Adipose tissue (tissue), 3 donors: ENCODE measurements around the gene DNAJB8. TPM values are rescaled to one million over a fixed set of nuclear protein-coding genes. Genes with fewer than 3 reads are reported as not detected.

Source experiments
- H3K27ac ChIP-seq: one replicate; pipeline ENCODE4 v1.5.1; 2013; ENCODE audit warnings: low read depth, low read length
- WGBS, 3 donors: extraction: QIAGEN DNeasy Blood & Tissue Kit; methylation state at CpG; one replicate each; pipeline ENCODE4 v1.1.7; 2013; 5-methylcytosine and 5-hydroxymethylcytosine counted together
- polyA plus RNA-seq, 3 donors: library from polyadenylated mRNA; stranded (reverse); fragments of 200-250 nt; gene quantifications; one replicate each; pipeline ENCODE4 v1.2.3, GENCODE V29; 2013
- donor health status: healthy with polysubstance abuse.
- donor health status: Bipolar disorder and iron deficiency.
- donor health status: healthy.

The DNAJB8 gene
- polyA plus RNA-seq, 3 donors = not detected

DNA sequence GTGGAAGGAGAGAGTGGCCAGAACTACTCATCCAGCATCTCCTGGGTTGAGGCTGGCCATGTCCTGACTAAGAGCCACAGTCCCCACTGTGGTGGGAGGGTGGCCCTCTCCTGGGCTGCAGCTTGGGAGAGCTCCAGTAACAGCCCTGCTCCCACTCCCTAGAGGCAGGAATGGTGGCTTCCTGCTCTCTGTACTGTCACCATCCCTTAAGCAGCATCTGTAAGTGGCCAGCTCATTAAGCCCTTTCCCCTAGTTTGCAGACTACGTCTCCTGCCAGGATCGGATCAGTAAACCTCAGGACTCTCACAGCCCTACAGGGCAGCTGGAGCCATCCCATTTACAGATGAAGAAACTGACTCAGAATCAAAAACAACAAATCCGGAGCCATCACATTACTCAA is 30.5 kb downstream of the DNAJB8 start:
- WGBS, 3 donors = 62 to 91% (median 77%) methylated on average over 3 of the region's 3 CpGs
- H3K27ac ChIP-seq = no peak overlapping the region

DNA sequence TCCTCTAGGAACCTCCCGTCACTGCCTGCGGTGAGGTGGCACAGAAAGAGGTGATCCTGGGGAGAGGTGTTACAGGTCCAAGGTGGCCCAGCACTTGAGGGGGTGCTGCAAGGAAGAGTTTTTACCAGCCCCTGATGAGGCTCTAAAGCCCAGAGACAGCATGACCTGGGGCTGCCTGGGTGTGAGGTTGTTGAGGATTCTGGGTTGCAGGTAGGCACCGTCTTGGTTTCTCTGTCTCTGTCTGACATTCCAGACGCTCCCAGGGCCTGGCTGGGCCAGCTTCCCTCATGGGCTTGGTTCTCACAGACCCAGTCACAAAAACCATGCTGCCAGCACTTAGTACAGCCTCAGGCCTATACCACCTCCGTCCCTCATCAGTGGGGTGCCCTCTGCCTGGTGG is 31.1 kb downstream of the DNAJB8 start:
- WGBS, 3 donors = 88 to 96% (median 90%) methylated on average over 5 of the region's 5 CpGs
- no peak overlapping the region for H3K27ac ChIP-seq

DNA sequence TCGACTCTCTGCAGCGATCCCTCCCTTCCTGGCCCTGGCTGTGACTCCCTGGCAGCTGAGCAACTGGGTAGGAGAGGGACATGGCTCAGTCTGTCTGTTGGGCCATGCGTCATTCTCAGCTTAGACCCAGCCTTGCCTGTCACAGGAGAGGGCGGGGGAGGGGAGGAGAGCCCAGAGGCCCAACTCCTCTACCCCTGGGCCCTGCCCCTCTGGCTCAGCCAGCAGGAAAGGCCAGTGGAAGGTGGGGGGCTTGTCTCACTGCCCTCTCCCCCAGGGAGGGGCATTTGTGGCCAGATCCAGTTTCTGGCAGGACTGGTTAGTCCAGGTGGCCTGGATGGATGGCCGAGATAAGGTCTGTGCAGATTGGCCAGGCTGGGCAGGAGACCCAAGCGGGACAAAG is 31.6 kb downstream of the DNAJB8 start:
- no peak overlapping the region for H3K27ac ChIP-seq
- WGBS, 3 donors = 45 to 93% (median 77%) methylated on average over 6 of the region's 6 CpGs

DNA sequence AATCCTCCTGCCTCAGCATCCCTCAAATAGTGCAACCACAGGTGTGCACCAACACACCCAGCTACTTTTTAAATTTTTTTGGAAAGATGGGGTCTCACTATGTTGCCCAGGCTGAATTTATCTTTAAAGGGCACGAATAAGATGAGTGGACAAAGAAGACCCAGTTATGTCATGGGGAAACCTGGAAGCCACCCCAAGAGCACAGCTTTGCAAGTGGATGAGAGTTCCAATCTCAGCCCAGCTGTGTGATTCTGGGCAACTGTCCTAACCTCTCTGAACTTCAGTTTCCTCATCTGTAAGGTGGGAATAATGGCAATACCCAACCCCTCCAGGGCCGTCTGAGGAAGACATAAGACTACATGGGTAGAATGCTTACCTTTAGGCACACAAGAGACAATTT is 32.2 kb downstream of the DNAJB8 start:
- H3K27ac ChIP-seq = no peak overlapping the region
- 88 to 94% (median 91%) methylated on average over 2 of the region's 2 CpGs for WGBS, 3 donors

DNA sequence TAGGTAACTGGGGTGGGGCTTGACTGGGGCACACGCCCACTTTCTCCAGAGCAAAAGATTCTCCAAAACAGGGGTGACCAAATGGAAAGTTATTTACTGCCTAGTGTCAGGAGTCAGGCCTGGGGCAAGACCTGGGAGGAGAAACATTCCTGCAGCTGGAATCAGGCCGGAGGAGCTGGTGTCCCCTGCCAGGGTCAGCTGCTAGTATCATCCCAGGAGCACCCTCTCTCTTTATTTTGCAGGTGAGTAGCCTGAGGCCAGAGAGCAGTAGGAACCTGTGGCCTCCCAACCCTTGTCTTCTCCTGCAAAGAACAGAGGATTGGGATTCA is 32.9 kb downstream of the DNAJB8 start:
- 61 to 80% (median 68%) methylated on average over 2 of the region's 2 CpGs for WGBS, 3 donors

DNA sequence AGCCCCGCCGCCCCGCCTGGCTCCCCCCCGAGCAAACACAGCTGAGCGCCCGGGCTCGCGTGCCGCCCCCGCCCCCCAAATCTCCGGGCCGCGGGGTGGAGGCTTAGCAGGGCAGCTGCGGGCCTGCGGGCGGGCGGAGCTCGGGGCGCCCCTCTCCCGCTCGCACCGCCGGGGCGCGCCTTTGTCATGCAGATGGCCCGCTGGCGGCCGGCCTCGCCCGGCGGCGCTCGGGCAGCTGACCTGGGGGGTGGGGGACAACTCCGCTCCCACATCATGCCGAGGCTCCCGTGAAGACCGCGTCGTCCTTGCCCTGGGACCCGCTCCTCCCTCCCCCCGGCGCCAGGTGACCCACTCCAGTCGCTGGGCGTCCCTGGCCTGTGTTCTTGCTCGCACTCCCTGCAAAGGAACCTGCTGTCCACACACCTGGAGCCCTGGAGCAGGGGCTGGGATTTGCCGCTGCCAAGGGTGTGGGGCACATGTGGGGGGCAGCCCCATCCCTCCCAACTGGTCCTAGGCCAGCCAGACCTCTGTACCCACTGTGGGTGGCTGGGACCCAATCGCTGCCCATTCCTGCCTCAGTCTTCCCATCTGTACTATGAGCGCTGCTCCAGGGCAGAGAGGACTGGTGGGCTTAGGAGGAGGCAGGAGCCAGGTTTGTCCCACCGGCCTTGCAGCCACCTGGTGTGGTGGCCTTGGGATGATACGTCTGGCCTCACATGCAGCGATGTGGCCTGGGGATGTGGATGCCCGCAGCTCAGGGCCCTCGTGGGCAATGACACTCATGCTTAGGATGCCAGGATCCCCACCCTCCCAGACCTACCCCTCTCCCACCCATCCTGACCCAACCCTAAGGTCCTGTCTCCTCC is 33.5 kb downstream of the DNAJB8 start:
- no peak overlapping the region for H3K27ac ChIP-seq
- 15 to 27% (median 18%) methylated on average over 28 to 53 of the region's 53 CpGs for whole genome bisulfite sequencing, 3 donors

More for the DNA sequence above, 32.9 kb downstream of the DNAJB8 start:
- no peak overlapping the region for H3K27ac ChIP-seq

DNA sequence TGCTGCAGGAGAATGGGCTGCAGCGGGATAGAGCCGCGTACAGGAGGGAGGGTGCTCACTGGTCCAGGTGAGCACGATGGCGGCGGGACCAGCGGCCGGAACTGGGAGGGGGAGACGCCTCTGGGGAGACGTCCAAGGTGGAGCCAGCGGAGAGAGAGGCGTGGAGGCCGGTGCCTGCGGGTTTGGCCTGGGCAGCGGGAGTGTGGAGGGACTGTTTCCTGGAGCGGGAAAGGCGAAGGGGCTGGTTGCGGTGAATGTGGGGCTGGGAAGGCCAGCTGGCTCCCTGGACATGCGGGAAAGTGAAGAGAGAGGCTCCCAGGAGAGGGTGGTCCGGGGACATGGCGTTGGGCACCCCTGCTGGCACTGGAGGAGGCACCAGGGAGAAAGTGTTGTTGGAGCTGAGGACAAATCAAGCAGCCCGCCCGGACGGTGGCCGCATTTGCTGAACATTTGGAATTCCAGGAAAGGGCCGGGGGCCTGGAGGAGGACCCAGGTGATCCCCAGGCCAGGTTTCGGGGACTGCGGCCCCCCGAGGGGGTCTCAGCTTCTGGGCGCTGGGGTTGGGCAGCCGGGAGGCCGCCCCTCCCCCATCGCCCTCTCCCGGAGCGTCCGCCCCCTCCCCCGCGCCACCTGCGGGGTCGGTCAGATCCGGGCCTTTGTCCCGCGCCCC is 34.3 kb downstream of the DNAJB8 start:
- no peak overlapping the region for H3K27ac ChIP-seq
- WGBS, 3 donors = 8 to 21% (median 12%) methylated on average over 29 to 43 of the region's 43 CpGs

DNA sequence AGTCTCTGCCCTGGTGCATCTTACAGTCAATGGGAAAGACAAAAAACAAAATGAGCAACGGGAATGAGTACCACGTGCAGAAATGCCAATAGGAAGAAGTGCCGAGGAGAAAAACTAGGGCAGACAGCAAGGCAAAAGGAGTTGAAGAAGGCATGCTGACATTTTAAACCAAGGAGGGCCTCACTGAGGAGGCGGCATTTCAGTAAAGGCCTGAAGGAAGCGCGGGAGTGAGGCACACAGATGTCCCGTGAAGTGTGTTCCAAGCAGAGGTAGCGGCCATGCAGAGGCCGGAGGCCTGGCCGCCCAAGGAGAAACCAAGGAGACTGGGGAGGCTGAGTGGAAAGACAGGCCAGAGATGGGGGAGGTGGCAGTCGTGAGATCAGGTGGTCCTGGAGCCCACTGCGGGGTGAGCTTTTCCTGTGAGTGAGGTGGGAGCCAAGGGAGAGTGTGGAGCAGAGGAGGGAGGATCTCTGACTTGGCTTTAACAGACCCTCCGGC is 34.8 kb downstream of the DNAJB8 start:
- H3K27ac ChIP-seq = no peak overlapping the region
- WGBS, 3 donors = 71 to 82% (median 73%) methylated on average over 13 of the region's 13 CpGs

DNA sequence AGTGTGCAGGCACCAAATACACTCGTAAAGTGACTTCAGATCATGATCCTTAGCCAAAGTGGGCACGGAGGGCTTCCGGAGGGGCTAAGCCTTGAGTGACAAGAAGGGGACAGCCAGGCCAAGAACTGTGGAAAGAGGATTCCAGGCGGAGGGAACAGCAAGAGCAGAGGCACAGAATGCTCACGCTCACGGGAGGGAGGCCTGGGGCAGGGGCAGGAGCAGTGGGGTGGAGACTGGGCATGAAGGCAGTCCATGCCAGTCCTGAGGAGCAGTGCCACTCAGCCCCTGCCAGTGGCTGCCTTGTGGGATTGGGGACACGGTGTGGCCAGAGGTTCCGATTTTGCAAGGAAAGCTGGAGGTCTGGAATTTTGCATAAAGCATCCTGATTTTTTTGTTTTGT is 36.0 kb downstream of the DNAJB8 start:
- 86 to 89% (median 87%) methylated on average over 8 of the region's 8 CpGs for WGBS, 3 donors

DNA sequence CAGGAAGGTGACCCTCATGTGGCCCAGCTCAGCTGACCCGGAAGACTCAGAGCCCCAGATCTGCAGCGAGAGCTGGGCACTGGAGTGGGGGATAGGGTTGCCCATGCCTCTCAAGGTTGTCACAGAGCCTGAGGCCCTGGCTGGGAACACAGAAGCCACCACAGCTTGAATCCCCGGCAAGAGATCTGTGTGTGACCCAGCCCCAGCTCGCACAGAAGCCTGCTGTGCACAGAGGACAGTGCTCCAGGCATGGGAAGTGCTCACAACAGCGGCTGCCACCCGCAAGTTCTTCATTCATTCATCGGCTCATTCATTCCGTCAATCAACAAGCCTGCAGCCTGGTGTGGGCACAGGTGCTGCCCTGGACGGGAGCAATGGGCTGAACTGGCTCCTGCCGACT is 36.4 kb downstream of the DNAJB8 start:
- 88 to 92% (median 90%) methylated on average over 10 of the region's 10 CpGs for WGBS, 3 donors
- no peak overlapping the region for H3K27ac ChIP-seq

More for the DNA sequence above, 36.0 kb downstream of the DNAJB8 start:
- no peak overlapping the region for H3K27ac ChIP-seq

DNA sequence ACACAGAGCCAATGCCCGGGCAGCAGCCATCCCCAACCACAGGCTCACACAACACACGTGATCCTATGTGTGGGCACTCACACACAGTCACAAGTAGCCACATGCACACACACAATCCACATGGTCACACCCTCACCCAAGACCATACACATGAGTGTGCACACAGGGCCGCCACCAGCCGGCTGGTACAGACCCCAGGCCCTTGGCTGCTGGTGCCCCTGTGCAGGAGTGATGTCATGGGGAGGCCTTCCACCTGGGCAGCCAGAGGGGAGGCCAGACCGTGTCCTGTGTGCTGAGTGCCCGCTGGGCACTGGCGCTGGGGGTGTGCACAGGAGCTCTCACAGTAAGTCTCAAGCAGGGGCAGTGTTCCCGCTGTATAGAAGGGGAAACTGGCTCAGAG is 36.9 kb downstream of the DNAJB8 start:
- no peak overlapping the region for H3K27ac ChIP-seq
- WGBS, 3 donors = 90 to 97% (median 95%) methylated on average over 8 of the region's 8 CpGs

DNA sequence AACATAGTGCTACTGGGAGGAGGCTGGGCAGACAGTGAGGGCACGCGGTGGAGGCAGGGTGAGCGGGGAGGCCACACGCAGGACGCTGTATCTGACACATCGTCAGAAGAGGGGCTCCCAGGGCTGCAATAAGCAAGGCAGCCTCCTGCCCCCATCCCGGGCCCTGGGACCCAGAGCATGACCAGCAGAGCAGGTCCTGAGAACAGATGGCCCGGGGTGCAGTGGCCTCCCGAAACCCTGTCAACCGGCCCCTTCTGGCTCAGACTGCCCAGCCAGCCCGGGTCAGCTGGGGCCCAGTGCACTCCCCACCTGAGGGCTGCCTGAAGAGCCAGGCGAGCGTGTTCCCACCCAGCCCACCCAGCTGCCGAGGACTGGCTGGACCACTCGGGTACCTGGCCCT is 37.4 kb downstream of the DNAJB8 start:
- WGBS, 3 donors = 94 to 96% (median 95%) methylated on average over 14 to 15 of the region's 15 CpGs
- H3K27ac ChIP-seq = no peak overlapping the region

DNA sequence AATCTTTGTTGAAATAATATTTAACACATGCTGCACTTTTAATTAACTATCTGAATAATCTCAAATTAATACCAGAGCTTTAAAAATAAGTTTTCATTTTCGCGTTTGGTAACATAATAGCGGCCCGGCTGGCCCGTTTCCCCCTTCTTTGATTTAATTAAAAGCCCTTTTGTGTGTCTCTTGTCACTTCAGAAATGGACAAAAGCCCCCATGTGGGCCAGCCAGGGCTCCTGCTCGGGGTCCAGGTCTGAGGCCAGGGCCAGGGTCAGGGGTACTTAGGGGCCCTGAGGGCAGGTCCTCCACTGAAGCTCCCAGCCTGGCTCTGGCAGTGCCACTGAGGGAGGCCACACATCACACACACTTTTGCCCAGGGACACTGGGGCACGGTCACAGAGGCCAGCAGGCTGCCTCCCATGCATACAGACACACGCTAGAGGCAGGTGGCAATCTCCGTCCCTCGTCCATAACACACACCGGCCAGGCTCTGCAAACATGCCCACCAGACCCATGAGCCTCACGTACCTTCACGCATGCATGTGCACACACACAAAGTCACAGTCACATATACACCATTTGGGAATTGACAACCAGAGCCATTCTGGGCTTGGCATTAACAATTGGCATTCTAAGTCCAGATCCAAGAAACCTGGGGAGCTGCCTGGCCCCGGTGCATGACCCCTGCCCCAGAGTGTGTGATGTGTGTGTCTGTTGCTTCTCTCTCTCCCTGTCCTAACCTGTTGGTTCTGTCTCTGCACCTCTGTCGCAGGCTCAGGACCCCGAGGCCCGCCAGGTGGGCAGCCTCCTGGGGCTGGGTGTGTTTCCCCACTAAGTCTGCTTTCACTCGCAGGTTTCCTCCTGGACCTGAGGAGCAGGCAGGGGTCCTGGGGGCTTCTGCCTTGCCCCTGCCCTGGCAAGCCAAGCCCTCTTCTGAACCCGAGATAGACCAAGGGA is 38.5 kb downstream of the DNAJB8 start:
- no peak overlapping the region for H3K27ac ChIP-seq
- 91 to 96% (median 94%) methylated on average over 19 of the region's 19 CpGs for WGBS, 3 donors

DNA sequence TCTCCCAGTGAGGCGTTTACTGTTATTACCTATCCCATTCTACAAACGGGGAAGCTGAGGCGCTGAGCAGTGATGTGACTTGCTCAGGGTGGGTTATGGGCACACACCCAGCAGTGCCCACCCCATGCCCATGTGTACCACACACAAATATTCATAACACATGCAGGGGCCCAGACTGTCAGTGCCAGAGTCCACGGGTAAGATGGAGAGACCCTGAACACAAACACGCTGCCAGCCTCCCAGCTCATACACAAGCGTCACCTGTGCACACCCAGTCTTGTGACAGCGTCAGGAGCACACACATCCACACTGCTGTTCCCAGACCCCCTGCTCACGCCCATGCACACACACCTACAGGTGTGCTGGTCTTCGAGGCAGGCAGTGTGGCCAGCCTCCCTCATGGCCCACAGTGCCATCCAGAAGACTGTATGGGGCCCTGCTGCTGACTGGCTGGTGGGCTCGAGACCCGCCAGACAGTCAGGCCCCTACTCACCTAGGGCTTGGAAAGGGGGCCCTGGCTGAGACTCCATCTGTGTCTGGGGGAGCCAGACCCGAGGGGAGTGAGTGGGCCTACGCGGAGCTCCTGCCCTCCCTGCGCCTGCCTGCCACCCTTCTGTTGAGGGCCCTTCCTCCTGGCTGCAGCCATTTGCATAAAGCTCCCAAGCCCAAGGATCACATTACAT is 39.4 kb downstream of the DNAJB8 start:
- 91 to 94% (median 93%) methylated on average over 15 of the region's 15 CpGs for WGBS, 3 donors
- no peak overlapping the region for H3K27ac ChIP-seq

DNA sequence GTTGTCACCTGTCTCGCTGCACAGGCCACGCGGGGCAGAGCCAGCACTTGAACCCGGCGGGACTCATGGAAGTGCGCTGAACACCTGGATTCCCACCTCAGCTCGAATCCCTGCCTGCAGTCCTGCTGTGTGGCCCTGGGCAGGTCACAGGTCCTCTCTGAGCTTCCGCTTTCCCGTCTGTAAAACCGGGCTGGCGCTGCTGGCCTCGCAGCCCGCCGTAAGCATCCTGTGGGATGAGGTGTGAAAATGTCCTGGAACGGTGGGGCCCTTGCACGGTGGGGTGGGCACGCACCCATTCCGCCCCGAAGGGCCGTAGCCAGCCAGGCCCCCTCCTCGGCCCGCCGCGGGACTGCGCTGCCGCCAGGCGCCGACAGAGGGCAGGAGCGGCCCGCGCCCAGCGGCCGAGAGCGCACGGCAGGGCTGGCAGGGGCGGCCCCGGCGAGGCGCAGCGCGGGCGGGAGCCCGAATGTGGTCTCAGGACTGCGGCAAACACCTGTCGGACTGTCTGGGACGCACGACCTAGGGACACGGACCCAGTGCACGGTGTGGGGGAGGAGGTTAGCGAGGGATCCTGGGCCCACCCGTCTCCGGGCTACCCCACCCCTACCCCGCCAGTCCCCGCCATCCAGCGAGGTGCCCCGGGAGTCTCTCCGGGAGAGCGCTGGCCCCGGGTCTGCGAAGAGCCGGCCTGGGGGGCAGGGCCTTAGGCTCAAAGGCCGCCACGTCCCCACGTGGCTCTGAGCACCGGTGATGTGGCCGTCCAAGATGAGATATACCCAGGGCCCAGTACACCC is 40.4 kb downstream of the DNAJB8 start:
- WGBS, 3 donors = 8 to 10% (median 10%) methylated on average over 64 to 66 of the region's 66 CpGs
- H3K27ac ChIP-seq = no peak overlapping the region

DNA sequence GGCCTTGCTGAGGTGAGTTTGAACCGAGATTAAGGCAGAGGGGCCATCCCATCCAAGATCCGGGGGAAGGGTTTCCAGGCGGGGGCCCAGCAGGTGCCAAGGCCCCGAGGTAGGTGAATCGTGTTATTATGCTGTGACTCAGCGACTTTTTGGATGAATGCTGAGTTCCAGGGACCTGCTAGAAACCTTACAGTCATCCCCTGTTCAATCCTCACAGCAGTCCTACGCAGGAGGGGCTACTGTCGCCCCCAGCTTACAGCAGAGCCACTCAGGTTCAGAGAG is 40.9 kb downstream of the DNAJB8 start:
- 66 to 83% (median 74%) methylated on average over 8 of the region's 8 CpGs for WGBS, 3 donors
- H3K27ac ChIP-seq = no peak overlapping the region

DNA sequence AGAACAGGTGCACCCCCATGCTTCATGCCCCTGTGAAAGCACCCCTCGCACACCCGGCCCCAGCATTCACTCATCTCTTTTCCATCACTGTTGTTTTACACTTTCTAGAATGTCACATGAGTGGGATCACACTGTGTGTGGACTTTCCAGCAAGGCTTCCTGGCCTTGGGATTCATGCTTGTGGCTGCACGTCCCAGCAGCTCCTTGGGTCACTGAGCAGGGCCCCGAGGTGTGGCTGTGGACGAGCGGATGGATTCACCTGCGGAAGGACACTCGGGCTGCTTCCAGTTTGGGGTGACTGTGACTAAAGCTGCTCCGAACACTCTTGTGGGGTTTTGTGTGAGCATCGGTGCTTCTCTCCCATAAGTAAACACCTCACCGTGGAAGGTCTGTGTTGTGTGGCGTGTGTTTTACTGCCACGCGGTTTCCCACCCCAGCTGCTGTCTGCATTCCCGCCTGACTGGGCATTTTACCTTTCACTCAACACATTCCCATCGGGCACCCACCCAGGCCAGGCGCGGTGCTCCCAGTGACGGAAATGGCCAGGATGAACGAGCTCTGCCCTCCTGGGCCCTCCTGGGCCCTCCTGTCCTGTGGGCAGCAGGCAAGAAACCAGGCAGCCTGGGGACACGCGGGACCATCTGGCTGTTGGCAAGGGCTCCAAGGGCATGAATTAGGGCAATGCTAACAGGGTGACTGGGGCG is 41.4 kb downstream of the DNAJB8 start:
- no peak overlapping the region for H3K27ac ChIP-seq
- 86 to 89% (median 88%) methylated on average over 23 of the region's 23 CpGs for WGBS, 3 donors
